T-helper 17 cell (primary cell): ENCODE data around the gene RCAN1. TPM values are rescaled to one million over a fixed set of nuclear protein-coding genes. Genes with fewer than 3 reads are reported as not detected.
"Not testable (repeated sequence)": the region's sequence is repeated elsewhere in the genome, so short reads cannot be mapped to it uniquely, and the experiment has no call there.

Source experiments
- ATAC-seq: fragments of 150-1000 bp; cut with Tn5 transposase; 2 replicates; pipeline ENCODE4 v1.10.0; 2021; ENCODE audit warnings: mild to moderate bottlenecking, moderate library complexity
- DNase-seq, 3 donors: peaks; one replicate each; pipeline versions ENCODE4 v3.0.0 to v3.0.0-alpha.2; 2020 to 2021
- H3K9me3 ChIP-seq: one replicate; pipeline ENCODE4 v1.7.0; 2013; ENCODE audit warnings: low read length, mild to moderate bottlenecking; ENCODE audit not compliant: control insufficient read depth, poor library complexity, severe bottlenecking
- H3K27ac Mint-ChIP-seq: one replicate; pipeline ENCODE4 v1.8.0; 2022; ENCODE audit warnings: mild to moderate bottlenecking, moderate library complexity, mixed read lengths
- H3K27me3 Mint-ChIP-seq: one replicate; pipeline ENCODE4 v1.8.0; 2022; ENCODE audit warnings: mixed read lengths
- H3K36me3 Mint-ChIP-seq: one replicate; pipeline ENCODE4 v1.8.0; 2022; ENCODE audit warnings: low read depth, mixed read lengths
- H3K4me1 Mint-ChIP-seq: one replicate; pipeline ENCODE4 v1.8.0; 2022; ENCODE audit warnings: mild to moderate bottlenecking, mixed read lengths
- H3K4me3 Mint-ChIP-seq: one replicate; pipeline ENCODE4 v1.8.0; 2022; ENCODE audit warnings: mild to moderate bottlenecking, moderate library complexity, mixed read lengths
- total RNA-seq, 4 donors: library from RNA in 2 of 4; stranded (reverse) in 2 of 4; gene quantifications; one replicate each; pipeline ENCODE4 v1.2.3 and lab custom pipeline; 2022 to 2026

RCAN1 gene
- total RNA-seq, 2 donors from 2014 or later = 3.0 to 3.2 TPM

DNA sequence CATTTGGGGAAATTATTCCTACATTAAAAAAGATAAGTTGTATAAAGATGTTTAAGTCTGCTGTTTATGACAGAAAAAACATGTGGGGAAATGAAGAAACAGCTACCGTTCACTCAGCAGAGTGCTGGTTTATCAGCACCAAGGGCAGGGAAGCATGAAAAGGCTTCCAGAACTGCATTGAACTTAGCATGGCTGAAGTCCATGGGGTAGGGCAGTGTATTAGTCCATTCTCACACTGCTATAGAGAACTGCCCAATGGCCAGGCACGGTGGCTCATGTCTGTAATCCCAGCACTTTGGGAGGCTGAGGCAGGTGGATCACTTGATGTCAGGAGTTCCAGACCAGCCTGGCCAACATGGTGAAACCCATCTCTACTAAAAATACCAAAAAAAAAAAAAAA lies 51.5 kb downstream of the RCAN1 start:
- not testable (repeated sequence) for ATAC-seq, DNase-seq, H3K9me3 ChIP-seq, H3K27me3 Mint-ChIP-seq, H3K4me3 Mint-ChIP-seq, H3K4me1 Mint-ChIP-seq, H3K36me3 Mint-ChIP-seq, H3K27ac Mint-ChIP-seq

DNA sequence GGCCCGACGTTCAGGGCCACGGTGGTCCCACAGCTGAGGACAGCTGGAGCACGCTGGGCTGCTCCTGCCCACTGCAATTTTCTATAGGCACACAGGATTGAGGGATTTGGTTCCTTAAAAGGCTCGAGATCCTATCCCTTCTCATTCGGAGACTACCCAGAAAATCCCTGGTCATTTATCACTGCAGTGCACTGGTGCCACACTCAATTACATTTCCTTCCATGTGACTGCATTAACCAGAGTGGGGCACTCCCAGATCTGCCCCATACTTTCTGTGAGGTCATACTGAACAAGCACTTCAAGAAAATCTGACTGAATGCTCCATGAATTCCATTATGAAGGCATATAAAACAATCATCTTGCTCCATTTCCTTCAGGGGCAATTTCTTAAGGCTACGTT lies 53.1 kb downstream of the RCAN1 start:
- no peak overlapping the region for H3K27ac Mint-ChIP-seq
- no peak for DNase-seq
- no peak for ATAC-seq

DNA sequence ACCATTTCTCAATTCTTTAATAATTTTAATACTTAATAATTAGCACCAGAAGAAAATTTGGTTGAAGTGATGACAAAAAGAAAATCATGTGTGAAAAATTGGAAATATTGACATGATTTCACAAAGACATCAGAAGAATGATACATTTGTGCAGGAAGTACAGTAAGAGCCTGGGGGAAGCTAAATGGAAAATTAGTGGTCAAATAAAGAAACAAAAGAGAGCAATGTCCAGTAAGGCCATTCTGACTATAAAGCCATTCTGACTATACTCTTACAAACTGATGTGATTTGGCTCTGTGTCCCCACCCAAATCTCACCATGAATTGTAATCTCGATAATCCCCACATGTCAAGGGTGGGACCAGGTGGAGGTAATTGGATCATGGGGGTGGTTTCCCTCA lies 54.3 kb downstream of the RCAN1 start:
- no peak for DNase-seq
- Mint-ChIP-seq H3K27ac (no peak overlapping the region), H3K4me1 (peaks cover 3% of the 10 kb centered on the region)

More for the DNA sequence above, 53.1 kb downstream of the RCAN1 start:
- H3K9me3 ChIP-seq = no peaks in the 10 kb centered on the region
- H3K4me1 Mint-ChIP-seq = peaks cover 3% of the 10 kb centered on the region
- H3K27me3 Mint-ChIP-seq = no peaks in the 10 kb centered on the region
- no peak overlapping the region for H3K4me3 Mint-ChIP-seq
- H3K36me3 Mint-ChIP-seq = peaks cover 4% of the 10 kb centered on the region

DNA sequence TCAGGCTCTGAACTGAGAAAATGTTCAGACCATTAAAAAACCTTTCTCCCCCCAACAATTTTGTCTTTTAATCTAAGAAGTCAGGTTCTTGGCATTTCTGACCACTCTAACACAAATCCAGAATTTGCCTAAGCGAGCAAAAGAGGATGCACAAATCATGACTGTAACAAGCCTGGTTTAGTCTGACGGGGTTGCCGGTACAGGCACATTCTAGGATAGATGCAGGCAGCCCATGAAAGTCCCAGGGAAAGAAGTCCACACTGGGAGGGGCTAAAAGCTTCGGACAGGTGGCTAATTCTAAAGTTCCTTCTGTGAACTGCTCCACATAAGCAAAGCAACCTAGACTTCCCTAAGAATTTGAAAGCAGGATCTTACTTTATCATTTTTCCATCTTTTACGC lies 54.9 kb downstream of the RCAN1 start:
- DNase-seq (no peak), ATAC-seq (no peak)
- Mint-ChIP-seq H3K27ac (no peak overlapping the region), H3K4me1 (peaks cover 3% of the 10 kb centered on the region), H3K27me3 (no peaks in the 10 kb centered on the region), H3K36me3 (peaks cover 4% of the 10 kb centered on the region), H3K4me3 (no peak overlapping the region)
- H3K9me3 ChIP-seq = no peaks in the 10 kb centered on the region

More for the DNA sequence above, 54.3 kb downstream of the RCAN1 start:
- no peaks in the 10 kb centered on the region for H3K9me3 ChIP-seq
- Mint-ChIP-seq H3K4me3 (no peak overlapping the region), H3K36me3 (peaks cover 4% of the 10 kb centered on the region), H3K27me3 (no peaks in the 10 kb centered on the region)
- ATAC-seq = no peak

DNA sequence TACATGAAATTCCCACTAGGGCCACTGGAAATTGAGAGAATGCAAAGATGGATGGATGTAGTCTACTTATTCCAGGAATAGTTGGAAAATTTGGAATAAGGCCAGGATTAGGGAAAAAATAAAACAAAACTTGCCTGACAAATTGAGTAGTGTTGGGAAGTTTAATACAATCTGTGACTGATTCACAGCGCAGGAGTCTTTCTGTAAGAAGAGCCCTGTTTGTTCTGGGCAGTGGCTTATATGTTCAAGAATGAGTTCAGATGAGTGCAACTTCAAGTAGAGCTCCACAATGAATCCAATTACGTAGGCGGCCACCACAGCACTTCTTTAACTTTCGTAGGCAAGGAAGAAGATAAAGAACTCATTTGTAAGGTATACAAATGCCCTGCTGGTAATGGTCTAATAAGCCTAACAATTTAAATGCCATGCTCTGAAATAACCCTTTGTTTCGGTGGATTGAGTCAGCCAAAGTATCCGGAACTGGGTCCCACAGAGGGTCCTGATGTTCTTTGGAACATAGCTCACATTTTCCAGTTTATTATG lies 55.8 kb downstream of the RCAN1 start:
- H3K9me3 ChIP-seq = no peaks in the 10 kb centered on the region
- H3K4me1 Mint-ChIP-seq = peaks cover 2% of the 10 kb centered on the region
- no peak for DNase-seq
- H3K4me3 Mint-ChIP-seq = no peak overlapping the region
- peaks cover 4% of the 10 kb centered on the region for H3K36me3 Mint-ChIP-seq
- ATAC-seq = no peak
- no peaks in the 10 kb centered on the region for H3K27me3 Mint-ChIP-seq
- H3K27ac Mint-ChIP-seq = no peak overlapping the region

DNA sequence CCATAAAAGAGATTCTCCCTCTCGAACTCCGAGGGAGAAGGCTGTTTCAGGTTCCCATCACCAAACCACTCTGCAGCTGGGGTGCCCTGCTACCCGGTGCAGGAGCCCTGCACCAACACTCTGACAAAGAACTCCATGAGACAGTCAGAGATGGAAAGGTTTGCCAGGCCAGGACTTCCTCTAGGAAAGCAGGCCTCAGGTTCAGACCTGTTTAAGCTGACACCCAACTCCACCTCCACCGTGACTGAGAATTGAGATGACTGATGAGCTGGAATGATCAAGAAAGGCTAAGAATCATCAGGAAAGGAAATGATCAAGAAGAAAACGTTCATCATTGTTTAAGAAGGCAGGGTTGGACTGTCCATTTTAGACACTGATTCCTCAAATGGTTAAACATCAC lies 56.7 kb downstream of the RCAN1 start:
- no peak for ATAC-seq
- Mint-ChIP-seq H3K4me1 (no peaks in the 10 kb centered on the region), H3K27me3 (no peaks in the 10 kb centered on the region), H3K4me3 (no peak overlapping the region), H3K27ac (no peak overlapping the region), H3K36me3 (peaks cover 2% of the 10 kb centered on the region)
- H3K9me3 ChIP-seq = no peaks in the 10 kb centered on the region
- DNase-seq = no peak

DNA sequence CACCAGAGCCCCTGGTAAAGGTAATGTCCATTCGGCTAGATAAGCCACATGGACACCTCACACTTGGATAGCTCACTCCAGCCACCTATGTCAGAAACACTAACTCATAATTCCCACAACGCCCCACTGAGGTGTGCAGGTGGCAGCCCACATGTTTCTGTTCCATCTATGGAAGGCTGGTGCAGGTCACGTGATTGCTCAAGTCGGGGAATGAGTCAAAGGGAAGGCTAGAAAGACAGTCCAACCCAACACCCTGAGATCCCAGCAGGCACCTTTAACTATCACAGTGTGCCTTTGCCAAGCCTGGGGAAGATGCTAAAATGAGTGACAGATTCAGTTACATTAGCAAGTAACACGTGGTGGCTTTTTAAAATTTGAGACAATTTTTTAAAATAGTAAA lies 57.7 kb downstream of the RCAN1 start:
- H3K9me3 ChIP-seq = no peaks in the 10 kb centered on the region
- no peaks in the 10 kb centered on the region for H3K27me3 Mint-ChIP-seq
- peaks cover 2% of the 10 kb centered on the region for H3K36me3 Mint-ChIP-seq
- ATAC-seq = no peak
- DNase-seq = no peak
- H3K4me3 Mint-ChIP-seq = no peak overlapping the region
- H3K4me1 Mint-ChIP-seq = no peaks in the 10 kb centered on the region
- H3K27ac Mint-ChIP-seq = no peak overlapping the region

DNA sequence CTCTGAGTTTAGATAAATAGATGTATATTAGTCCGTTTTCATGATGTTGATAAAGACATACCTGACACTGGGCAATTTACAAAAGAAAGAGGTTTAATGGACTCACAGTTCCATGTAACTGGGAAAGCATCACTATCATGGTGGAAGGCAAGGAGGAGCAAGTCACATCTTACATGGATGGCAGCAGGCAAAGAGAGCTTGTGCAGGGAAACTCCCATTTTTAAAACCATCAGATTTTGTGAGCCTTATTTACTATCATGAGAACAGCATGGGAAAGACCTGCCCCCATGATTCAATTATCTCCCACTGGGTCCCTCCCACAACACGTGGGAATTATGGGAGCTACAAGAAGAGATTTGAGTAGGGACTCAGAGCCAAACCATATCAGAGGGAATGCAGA lies 60.2 kb downstream of the RCAN1 start:
- not testable (repeated sequence) for ATAC-seq, H3K27me3 Mint-ChIP-seq, H3K4me1 Mint-ChIP-seq, H3K27ac Mint-ChIP-seq, DNase-seq, H3K36me3 Mint-ChIP-seq, H3K9me3 ChIP-seq, H3K4me3 Mint-ChIP-seq

DNA sequence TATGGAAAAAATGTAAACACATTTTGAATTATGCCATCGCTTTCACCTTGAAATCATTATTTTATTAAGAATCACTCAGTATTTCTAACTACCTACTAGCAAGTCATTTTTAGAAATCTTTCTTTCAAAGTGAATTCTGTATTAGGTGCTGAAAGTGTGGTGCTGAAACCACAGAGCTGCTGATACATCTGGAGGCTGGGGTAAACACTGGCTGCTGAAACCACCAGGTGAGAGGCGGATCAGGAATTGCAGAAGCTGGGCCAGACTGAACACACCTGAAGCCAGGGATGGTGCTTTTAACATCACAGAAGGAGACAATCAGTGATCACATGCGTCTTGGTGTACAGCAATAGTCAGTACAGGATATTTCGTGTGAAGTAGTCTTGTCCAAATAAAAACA lies 60.7 kb downstream of the RCAN1 start:
- H3K4me3 Mint-ChIP-seq = no peak overlapping the region
- no peaks in the 10 kb centered on the region for H3K27me3 Mint-ChIP-seq
- DNase-seq = no peak
- ATAC-seq = no peak
- no peak overlapping the region for H3K27ac Mint-ChIP-seq
- H3K4me1 Mint-ChIP-seq = no peaks in the 10 kb centered on the region
- H3K9me3 ChIP-seq = no peaks in the 10 kb centered on the region
- H3K36me3 Mint-ChIP-seq = peaks cover 2% of the 10 kb centered on the region

DNA sequence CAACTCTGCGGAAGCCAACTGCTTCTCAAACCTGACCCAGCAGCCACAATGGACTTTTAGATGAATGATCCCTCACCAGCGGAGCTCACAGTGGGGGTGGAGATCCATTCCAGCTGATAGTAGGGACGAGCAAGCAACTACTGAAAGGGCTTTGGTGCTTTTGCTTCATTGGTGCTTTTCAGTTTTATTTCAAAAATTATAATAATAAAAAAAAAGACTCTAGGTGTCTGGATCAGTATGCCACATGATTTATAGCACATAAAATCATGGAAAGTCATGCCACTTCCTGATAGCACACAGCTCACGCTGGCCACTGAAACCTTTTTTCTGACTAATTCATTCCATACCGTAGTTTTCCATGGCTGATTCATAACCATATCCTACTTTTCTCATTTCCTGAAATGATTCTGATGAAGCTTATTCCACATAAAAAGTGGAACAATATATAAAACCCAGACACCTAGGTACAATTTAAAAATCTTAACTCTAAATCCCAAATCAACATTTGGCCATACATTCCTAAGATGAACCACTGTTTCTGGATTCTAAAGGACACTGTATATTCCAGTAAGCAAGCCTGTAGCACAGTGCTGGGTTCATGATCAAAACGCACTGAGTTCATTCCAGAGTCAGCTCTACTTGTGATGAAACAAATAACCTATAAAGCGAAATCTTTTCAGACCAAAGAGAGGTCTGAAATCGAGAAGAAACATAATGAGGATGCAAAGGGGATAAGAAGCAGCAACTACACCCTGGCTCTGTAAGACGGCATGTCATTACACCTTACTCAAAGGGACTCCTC lies 61.6 kb downstream of the RCAN1 start:
- no peak overlapping the region for H3K27ac Mint-ChIP-seq
- H3K36me3 Mint-ChIP-seq = peaks cover 2% of the 10 kb centered on the region
- H3K4me3 Mint-ChIP-seq = no peak overlapping the region
- no peak for DNase-seq
- ATAC-seq = no peak
- H3K9me3 ChIP-seq = no peaks in the 10 kb centered on the region
- H3K4me1 Mint-ChIP-seq = no peaks in the 10 kb centered on the region
- no peaks in the 10 kb centered on the region for H3K27me3 Mint-ChIP-seq

DNA sequence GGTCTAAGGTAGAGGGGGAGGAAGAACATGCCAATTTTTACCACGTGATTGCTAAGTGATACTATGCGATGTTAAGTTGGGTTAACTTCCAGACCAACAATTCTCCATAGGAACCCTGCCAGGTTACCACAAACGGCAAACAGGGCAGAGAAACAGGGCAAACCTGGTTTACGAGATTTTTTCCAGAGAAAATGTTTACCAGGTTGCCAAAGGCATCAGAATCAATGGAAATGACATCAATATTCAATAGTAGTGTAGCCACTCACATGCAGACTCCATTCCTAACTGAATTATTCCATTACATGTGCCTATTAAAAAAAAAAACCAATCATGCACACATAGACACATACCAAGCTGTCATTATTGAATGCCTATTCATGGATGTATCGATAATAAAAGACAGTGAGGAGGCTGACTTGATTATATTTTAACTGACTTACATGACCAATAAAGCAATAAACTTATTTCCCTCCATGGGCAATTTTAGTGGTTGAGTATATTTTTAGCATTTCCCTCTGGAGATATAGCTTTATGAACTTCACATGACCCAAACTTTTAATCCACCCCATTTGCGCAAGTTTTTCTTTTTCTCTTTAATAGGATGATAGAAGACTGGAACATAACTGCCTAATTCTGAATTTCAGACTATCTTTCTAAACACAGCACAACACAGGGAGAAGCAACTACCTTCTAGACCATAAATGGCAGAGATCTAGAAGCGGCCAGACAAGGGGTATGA lies 62.4 kb downstream of the RCAN1 start:
- H3K27ac Mint-ChIP-seq = no peak overlapping the region
- no peaks in the 10 kb centered on the region for H3K4me1 Mint-ChIP-seq
- DNase-seq (no peak), ATAC-seq (no peak)
- H3K9me3 ChIP-seq = no peaks in the 10 kb centered on the region
- H3K4me3 Mint-ChIP-seq = no peak overlapping the region
- peaks cover 2% of the 10 kb centered on the region for H3K36me3 Mint-ChIP-seq
- no peaks in the 10 kb centered on the region for H3K27me3 Mint-ChIP-seq

DNA sequence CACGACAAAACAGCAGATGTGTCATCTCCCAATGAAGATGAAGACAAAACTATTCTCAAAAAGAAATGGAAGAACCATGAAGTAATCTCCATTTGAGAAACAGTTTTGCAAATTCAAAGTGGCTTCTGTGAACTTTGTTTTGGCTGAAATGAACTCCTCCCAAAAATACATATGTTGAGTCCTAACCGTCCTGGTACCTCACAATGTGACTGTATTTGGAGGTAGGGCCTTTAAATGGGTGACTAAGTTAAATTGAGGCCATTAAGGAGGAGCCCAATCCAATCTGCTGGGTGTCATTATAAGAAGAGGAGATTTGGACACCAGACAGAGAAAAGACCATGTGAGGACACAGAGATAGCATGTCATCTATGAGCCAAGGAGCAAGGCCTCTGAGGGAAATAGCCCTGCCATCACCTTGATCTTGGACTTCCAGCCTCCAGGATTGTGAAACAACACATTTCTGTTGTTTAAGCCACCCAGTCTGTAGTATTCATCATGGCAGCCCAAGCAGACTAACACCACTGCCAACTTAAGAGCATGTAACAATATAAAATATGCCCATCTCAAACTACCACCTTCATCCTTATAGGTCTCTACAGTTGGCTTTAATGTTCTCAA lies 64.6 kb downstream of the RCAN1 start:
- peaks cover 2% of the 10 kb centered on the region for H3K4me1 Mint-ChIP-seq
- peaks cover 2% of the 10 kb centered on the region for H3K36me3 Mint-ChIP-seq
- no peak overlapping the region for H3K4me3 Mint-ChIP-seq
- DNase-seq (no peak), ATAC-seq (no peak)
- no peak overlapping the region for H3K27ac Mint-ChIP-seq
- H3K27me3 Mint-ChIP-seq = no peaks in the 10 kb centered on the region
- H3K9me3 ChIP-seq = no peaks in the 10 kb centered on the region

DNA sequence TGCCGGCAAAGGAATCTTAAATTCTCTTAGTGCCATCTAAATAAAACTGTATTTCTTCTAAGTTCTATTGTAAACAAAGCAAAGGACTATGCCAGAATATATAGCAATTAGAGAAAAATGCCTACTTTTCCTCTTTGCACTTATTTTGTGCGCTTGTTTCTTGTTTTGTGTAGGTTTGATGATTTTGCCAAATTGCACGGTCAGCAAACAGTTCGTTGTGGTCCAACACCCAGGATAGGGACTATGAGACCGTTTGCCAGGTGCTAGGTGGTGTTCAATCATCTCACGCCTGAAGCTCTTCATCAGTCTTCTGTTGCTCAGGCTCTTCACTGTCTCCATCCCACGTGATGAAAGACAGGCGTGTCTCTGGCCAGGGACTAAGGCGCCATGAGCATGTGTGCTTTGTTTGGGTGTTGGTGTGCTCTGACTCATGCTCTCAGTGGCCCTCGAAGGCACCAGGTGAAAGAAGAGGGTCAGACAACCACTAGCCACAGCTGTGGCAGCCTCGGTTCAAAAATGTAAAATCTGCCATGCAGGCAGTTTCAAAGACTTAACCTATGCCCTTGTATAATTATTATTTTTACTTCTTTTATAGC lies 66.0 kb downstream of the RCAN1 start:
- Mint-ChIP-seq H3K27ac (no peak overlapping the region), H3K36me3 (no peaks in the 10 kb centered on the region), H3K4me1 (peaks cover 2% of the 10 kb centered on the region), H3K4me3 (no peak overlapping the region), H3K27me3 (no peaks in the 10 kb centered on the region)
- no peak for DNase-seq
- no peak for ATAC-seq
- H3K9me3 ChIP-seq = no peaks in the 10 kb centered on the region
